Measurements from ENCODE around the gene MVB12A. TPM values are rescaled to one million over a fixed set of nuclear protein-coding genes. Genes with fewer than 3 reads are reported as not detected.

Gene MVB12A
- total and polyA plus RNA-seq, 2 of the 4 experiments (the other 2 are of a cell fraction), result 13.8 to 43.9 TPM

DNA sequence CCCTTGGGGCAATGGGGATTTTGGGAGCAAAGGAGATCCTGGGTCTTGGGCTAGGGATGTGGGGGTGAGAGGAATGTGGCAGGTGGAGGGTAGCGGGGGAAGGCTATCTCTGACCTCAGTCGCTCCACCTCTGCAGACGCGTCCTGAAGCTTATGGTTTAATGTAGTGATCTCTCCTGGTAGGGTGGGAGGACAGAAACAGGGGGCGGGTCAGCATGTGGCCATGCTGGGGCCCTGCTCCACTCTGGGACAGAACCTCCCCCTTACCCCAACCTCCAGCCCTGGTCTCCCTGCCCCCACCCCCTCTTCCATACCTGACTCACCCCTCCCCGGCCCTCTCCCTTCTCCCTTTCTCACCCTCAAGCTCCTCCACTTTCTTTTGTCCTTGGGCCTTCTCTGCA, 15.8 kb upstream of the MVB12A start:
- Histone ChIP-seq H3K9me1 (ENCODE audit: insufficient read depth, low read length) (peaks cover 2% of the 10 kb centered on the region; the same call in 1 of the 2 replicates), H3K4me3 (ENCODE audit: insufficient read depth, low read depth, low read length) (no peak overlapping the region), H3K36me3 (ENCODE audit: control insufficient read depth, insufficient read depth, low read length) (no peaks in the 10 kb centered on the region), H3K4me2 (ENCODE audit: low read depth, low read length) (no peak overlapping the region), H2AK5ac (ENCODE audit: low read depth, low read length) (no peak overlapping the region), H4K91ac (ENCODE audit: insufficient read depth, low read depth, low read length) (no peak overlapping the region), H3K18ac (ENCODE audit: low read depth, low read length) (no peak overlapping the region), H3K79me1 (ENCODE audit: low read depth in 1 of 2, low read length in 2 of 2) (no peaks in the 10 kb centered on the region), H2BK20ac (ENCODE audit: low read depth, low read length) (no peak overlapping the region), H4K8ac (ENCODE audit: low read depth in 2 of 2, low read length in 2 of 2) (no peak overlapping the region), H2BK5ac (ENCODE audit: low read depth, low read length, poor library complexity, severe bottlenecking) (no peak overlapping the region), H4K20me1 (ENCODE audit: insufficient read depth, low read length) (no peaks in the 10 kb centered on the region), H3K27me3 (ENCODE audit: control insufficient read depth, insufficient read depth, low read length) (no peaks in the 10 kb centered on the region), H3K9ac (ENCODE audit: low read depth, low read length) (no peak overlapping the region), H4K5ac (ENCODE audit: low read depth, low read length) (no peak overlapping the region), H3K23ac (ENCODE audit: low read depth, low read length) (no peak overlapping the region), H3K4ac (ENCODE audit: low read depth, low read length) (no peak overlapping the region), H2AK9ac (replicated peaks; ENCODE audit: low read depth, low read length, poor library complexity) (no peak overlapping the region), H2BK15ac (ENCODE audit: low read depth, low read length) (no peak overlapping the region), H3K9me3 (ENCODE audit: control insufficient read depth, insufficient read depth, low read length) (no peaks in the 10 kb centered on the region), H2BK120ac (ENCODE audit: low read depth, low read length) (no peak overlapping the region), H3K27ac (ENCODE audit: insufficient read depth, low read length) (no peak overlapping the region), H3K56ac (ENCODE audit: extremely low read depth, insufficient read depth, low read length) (no peak overlapping the region), H3K4me1 (ENCODE audit: control insufficient read depth, insufficient read depth, low read length) (no peaks in the 10 kb centered on the region), H3K14ac (replicated peaks; ENCODE audit: low read depth, low read length) (no peak overlapping the region), H2AFZ (replicated peaks; ENCODE audit: low read length, poor library complexity) (no peak overlapping the region)
- POLR2A ChIA-PET (ENCODE audit: unreplicated experiment), result no interaction called here
- dilution Hi-C loops (cut with HindIII; ENCODE audit: low sequenced_read_pairs, unreplicated experiment) (no loop called here), in situ Hi-C loops (cut with MboI; ENCODE audit: low sequenced_read_pairs) (no loop called here), intact Hi-C loops (cut with micrococcal nuclease) (no loop called here)
- CTCF ChIA-PET, result no interaction called here
- no TSS peak for BruUV-seq (replicated peaks)
- no peak for ATAC-seq (ENCODE audit: low read depth)
- no CpG with 5 or more reads among the region's 6 CpGs for WGBS, 2 experiments (ENCODE audit: extremely low coverage in 2 of 2, insufficient read length in 1 of 2)
- DNase-seq, result no peak
- TF ChIP-seq, protein P1, sequence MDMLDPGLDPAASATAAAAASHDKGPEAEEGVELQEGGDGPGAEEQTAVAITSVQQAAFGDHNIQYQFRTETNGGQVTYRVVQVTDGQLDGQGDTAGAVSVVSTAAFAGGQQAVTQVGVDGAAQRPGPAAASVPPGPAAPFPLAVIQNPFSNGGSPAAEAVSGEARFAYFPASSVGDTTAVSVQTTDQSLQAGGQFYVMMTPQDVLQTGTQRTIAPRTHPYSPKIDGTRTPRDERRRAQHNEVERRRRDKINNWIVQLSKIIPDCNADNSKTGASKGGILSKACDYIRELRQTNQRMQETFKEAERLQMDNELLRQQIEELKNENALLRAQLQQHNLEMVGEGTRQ (IDR thresholded peaks at IDR 0.05; ENCODE audit: low read depth, low read length), result no peak
- TF ChIP-seq MAFK (IDR thresholded peaks at IDR 0.05; ENCODE audit: low read depth, low read length), result no peak
- TF ChIP-seq MAZ (IDR thresholded peaks at IDR 0.05; ENCODE audit: borderline replicate concordance, low read depth, low read length), result no peak
- TF ChIP-seq RFX5 (IDR thresholded peaks at IDR 0.05; ENCODE audit: low read depth, low read length), result no peak
- TF ChIP-seq POLR2A (IDR thresholded peaks at IDR 0.05; ENCODE audit: low read depth, low read length), result no peak
- TF ChIP-seq CEBPB (IDR thresholded peaks at IDR 0.05; ENCODE audit: low read depth, low read length), result no peak
- TF ChIP-seq, protein P2, sequence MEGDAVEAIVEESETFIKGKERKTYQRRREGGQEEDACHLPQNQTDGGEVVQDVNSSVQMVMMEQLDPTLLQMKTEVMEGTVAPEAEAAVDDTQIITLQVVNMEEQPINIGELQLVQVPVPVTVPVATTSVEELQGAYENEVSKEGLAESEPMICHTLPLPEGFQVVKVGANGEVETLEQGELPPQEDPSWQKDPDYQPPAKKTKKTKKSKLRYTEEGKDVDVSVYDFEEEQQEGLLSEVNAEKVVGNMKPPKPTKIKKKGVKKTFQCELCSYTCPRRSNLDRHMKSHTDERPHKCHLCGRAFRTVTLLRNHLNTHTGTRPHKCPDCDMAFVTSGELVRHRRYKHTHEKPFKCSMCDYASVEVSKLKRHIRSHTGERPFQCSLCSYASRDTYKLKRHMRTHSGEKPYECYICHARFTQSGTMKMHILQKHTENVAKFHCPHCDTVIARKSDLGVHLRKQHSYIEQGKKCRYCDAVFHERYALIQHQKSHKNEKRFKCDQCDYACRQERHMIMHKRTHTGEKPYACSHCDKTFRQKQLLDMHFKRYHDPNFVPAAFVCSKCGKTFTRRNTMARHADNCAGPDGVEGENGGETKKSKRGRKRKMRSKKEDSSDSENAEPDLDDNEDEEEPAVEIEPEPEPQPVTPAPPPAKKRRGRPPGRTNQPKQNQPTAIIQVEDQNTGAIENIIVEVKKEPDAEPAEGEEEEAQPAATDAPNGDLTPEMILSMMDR (conservative IDR thresholded peaks at IDR 0.05; ENCODE audit: low read depth, low read length), result no peak
- no peak for TF ChIP-seq SMC3 (IDR thresholded peaks at IDR 0.05; ENCODE audit: low read depth, low read length)
- TF ChIP-seq RCOR1 (IDR thresholded peaks at IDR 0.05; ENCODE audit: insufficient replicate concordance, low read length), result no peak
- no peak for TF ChIP-seq CHD1 (IDR thresholded peaks at IDR 0.05; ENCODE audit: low read depth, low read length)
- TF ChIP-seq RAD21 (IDR thresholded peaks at IDR 0.05; ENCODE audit: low read length), result no peak
